ENCODE data around the gene SLC26A11. TPM values are rescaled to one million over a fixed set of nuclear protein-coding genes. Genes with fewer than 3 reads are reported as not detected.

SLC26A11 gene
- total and polyA plus RNA-seq, 2 of the 13 experiments (the other 11 are each of a cell fraction or from before 2014, with no cell fraction given): 8.7 to 13.2 TPM

GRCh38 chr17:80220054-80220735, at the start of gene SLC26A11, which contains the start of gene SGSH (continued):
- TF ChIP-seq HINFP (CRISPR knock-in tag; IDR thresholded peaks at IDR 0.05; ENCODE audit: low read depth): 0 out of 2 replicates have a peak, but pooled peaks have one; percentile 79
- TF ChIP-seq ZNF503 (CRISPR knock-in tag; IDR thresholded peaks at IDR 0.05): no peak
- no peak for TF ChIP-seq MXI1 (IDR thresholded peaks at IDR 0.05; ENCODE audit: borderline replicate concordance, low read depth, low read length)
- TF ChIP-seq NRL (CRISPR knock-in tag; IDR thresholded peaks at IDR 0.05; ENCODE audit: borderline replicate concordance): peak; percentile 80; the same call in 1 of the 2 replicates
- TF ChIP-seq ZNF543 (CRISPR knock-in tag; IDR thresholded peaks at IDR 0.05): peak; percentile 82
- no peak for TF ChIP-seq CENPX (CRISPR knock-in tag; IDR thresholded peaks at IDR 0.05)
- no peak for TF ChIP-seq BRCA1 (CRISPR knock-in tag; IDR thresholded peaks at IDR 0.05)
- TF ChIP-seq RBM22 (optimal IDR thresholded peaks at IDR 0.05; ENCODE audit: low read length): no peak
- no peak for TF ChIP-seq AHDC1 (CRISPR knock-in tag; IDR thresholded peaks at IDR 0.05; ENCODE audit: borderline replicate concordance)
- TF ChIP-seq, protein P1, sequence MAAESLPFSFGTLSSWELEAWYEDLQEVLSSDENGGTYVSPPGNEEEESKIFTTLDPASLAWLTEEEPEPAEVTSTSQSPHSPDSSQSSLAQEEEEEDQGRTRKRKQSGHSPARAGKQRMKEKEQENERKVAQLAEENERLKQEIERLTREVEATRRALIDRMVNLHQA (CRISPR knock-in tag; IDR thresholded peaks at IDR 0.05): no peak
- TF ChIP-seq, protein P2, sequence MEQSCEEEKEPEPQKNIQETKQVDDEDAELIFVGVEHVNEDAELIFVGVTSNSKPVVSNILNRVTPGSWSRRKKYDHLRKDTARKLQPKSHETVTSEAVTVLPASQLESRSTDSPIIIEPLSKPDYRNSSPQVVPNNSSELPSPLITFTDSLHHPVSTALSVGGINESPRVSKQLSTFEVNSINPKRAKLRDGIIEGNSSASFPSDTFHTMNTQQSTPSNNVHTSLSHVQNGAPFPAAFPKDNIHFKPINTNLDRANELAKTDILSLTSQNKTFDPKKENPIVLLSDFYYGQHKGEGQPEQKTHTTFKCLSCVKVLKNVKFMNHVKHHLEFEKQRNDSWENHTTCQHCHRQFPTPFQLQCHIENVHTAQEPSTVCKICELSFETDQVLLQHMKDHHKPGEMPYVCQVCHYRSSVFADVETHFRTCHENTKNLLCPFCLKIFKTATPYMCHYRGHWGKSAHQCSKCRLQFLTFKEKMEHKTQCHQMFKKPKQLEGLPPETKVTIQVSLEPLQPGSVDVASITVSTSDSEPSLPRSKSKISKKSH (CRISPR knock-in tag; IDR thresholded peaks at IDR 0.05; ENCODE audit: borderline replicate concordance): peak; percentile 88
- peak; percentile 46; the same call in 1 of the 2 replicates for TF ChIP-seq ZNF383 (CRISPR knock-in tag; IDR thresholded peaks at IDR 0.05; ENCODE audit: borderline replicate concordance)
- no peak; the same call in 1 of the 2 replicates for TF ChIP-seq SIX4 (CRISPR knock-in tag; IDR thresholded peaks at IDR 0.05)
- no peak for TF ChIP-seq ZSCAN12 (CRISPR knock-in tag; IDR thresholded peaks at IDR 0.05)
- no peak for TF ChIP-seq FOSL2 (CRISPR knock-in tag; IDR thresholded peaks at IDR 0.05)
- TF ChIP-seq ZNF768 (CRISPR knock-in tag; IDR thresholded peaks at IDR 0.05): peak; percentile 67; the same call in 1 of the 2 replicates
- no peak for TF ChIP-seq TBL1XR1 (IDR thresholded peaks at IDR 0.05; ENCODE audit: borderline replicate concordance, low read length, partially characterized antibody)
- TF ChIP-seq ZNF850 (CRISPR knock-in tag; conservative IDR thresholded peaks at IDR 0.05): no peak; the same call in 1 of the 2 replicates
- TF ChIP-seq ZNF335 (CRISPR knock-in tag; IDR thresholded peaks at IDR 0.05): peak; percentile 96

Measured in HepG2 (cell line).